Activated CD4-positive, CD25-positive, alpha-beta regulatory T cell (primary cell): Measurements from ENCODE around the gene DHRS1.
"Not testable (repeated sequence)": the region's sequence is repeated elsewhere in the genome, so short reads cannot be mapped to it uniquely, and the experiment has no call there.

Experiments
- DNase-seq, 4 experiments: peaks; one replicate each; lab custom pipeline; 2025; lab: John Stamatoyannopoulos, UW

DHRS1 gene

DNA sequence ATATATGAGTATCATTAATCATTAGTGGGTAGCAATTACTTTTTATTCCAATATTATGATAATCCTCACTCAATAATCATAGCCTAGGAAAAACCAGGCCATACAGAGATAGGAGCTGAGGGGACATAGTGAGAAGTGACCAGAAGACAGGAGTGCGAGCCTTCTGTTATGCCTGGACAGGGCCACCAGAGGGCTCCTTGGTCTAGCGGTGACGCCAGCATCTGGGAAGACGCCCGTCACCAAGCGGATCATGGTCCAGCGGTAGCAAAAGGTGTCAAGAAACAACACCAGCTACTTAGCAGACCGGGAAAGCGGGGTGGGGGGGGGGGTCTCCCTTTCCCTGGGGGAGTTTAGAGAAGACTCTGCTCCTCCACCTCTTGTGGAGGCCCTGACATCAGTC lies 28.3 kb upstream of the DHRS1 start:
- DNase-seq = not testable (repeated sequence)

DNA sequence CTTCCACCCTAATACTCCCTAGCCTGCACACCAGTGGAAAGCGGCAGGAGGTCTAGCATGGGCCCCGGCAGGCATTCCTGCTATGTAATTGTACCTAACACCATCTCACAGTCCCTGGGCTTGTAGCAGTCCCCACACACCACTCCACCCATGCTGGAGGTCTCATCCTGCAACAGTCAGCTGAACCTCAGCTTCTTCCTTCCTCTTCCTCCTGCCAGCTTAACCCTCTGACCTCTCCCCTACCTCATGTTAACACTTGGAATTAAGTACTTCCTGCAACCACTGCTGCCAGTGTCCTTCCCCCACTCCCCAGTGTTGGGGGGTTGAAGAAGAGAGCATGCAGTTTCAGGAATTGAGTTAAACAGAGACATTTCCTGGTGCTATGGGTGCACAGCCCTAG lies 27.7 kb upstream of the DHRS1 start:
- DNase-seq = no peak

DNA sequence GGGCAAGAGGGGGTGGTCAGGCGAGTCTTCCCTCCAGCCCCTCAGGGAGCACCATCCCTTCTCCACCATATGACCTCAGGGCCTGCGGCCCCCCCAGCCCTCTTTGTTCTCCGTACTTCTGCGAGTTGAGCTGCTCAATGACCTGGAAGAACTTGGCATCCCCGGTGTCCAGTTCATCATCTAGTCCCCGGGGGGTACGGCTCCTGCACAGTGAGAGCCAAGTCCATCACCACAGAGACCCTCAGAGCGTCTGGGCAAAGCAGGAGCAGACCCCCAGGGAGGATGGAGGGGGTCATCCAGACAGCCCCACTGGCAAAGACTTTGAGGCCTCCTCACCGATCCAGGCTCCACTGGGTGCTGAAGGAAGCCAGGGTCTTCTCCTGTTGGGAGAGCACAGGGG lies 26.4 kb upstream of the DHRS1 start:
- no peak for DNase-seq

DNA sequence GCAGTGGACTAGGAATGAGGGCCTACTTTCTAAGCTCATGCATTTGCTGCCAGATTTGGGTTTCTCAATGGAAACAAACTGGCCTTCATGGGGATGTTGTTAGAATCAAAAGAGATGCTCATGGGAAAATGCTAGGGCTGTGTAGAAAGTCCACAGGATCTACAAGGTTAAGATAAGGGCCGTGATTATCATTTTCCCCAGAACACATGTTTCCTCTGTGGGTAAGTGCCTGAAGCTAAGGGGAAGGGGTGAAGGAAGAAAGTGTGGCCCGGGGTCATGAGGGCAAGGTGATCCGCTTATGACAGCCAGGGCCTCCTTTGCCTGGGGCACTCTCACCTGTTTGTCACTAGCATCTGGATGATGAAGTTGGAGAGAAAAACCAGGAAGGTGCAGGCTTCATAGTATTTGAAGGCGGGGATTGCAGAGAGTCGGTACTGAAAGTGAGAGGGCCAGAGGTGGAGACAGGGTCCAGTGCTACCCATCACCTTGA lies 25.5 kb upstream of the DHRS1 start:
- DNase-seq = no peak

DNA sequence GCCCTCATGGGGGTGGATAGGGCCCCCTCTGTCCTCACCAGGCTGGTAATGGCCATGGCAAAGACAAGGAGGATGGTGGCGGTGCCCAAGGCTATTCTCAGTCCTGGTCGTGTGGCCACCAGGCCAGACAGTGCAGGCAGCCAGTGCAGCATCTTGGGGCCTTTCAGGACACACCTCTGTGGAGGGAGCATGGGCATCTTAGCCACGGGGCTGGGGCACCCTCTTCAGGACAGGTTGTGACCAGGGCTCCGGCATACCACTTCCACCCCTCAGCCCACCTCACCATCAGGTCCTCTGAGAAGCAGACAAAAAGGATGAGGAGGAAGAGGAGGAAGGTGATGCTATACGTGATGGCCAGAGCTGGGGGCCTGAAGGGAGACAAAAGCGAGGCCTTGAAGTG lies 24.4 kb upstream of the DHRS1 start:
- no peak for DNase-seq

DNA sequence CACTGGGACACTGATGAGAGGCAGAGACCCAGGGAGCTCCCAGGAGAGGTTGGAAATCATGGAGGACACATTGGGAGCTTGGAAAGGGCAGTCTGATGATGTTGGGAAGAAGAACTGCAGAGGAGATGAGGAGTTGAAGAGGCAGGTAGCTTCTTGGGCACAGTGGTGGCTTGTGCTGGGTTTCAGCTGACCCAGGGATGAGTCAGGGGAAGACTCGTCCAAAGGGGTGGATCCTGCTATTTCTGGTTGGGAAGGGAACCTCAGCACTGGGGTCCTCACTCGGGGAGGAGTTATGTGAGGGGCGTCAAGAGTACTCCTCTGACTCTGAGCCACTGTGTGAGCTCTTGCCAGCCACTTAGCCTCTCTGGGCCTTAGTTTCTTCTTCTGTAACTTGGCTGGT lies 23.8 kb upstream of the DHRS1 start:
- no peak for DNase-seq

DNA sequence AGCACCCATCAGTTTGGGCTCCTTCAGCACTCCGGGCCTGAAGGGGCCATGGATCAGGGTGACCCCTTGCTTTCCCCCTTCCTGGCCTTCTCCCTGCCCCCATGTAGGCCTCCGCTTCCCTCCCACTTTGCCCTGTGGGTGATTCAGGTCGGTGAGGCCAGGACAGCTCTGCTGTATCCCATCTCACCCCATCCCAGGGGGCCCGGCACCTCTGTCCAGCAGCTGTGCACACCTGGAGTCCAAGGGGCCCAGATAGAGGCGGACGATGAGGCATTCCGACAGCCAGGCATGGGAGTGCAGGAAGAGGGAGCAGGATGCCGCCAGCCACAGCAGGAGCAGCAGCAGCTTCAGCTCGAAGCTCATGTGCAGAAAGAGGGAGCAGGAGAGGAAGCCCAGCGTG lies 23.1 kb upstream of the DHRS1 start:
- no peak for DNase-seq

DNA sequence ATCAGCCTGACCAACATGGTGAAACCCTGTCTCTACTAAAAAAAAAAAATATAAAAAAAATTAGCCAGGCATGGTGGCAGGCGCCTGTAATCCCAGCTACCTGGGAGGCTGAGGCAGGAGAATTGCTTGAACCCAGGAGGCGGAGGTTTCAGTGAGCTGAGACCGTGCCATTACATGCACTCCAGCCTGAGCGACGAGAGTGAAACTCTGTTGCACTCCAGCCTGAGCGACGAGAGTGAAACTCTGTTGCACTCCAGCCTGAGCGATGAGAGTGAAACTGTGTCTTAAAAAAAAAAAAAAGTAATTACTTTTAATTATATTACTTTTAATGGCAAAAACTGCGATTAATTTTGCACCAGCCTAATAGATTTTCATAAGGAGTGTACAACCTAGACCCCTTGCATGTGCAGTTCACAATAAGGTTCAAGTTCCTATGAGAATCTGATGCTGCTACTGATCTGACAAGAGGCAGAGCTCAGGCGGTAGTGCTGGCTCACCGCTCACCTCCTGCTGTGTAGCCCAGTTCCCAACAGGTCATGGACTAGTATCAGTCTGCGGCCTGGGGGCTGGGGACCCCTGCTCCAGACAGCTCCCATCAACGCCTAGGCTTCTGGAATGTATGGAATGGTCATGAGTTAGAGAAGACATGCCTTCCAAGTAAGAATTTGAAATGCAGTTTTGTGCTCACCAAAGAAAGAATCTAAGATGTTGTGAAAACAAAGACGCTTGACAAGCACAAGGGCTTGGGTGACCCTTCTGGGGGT lies 21.8 kb upstream of the DHRS1 start:
- no peak for DNase-seq

DNA sequence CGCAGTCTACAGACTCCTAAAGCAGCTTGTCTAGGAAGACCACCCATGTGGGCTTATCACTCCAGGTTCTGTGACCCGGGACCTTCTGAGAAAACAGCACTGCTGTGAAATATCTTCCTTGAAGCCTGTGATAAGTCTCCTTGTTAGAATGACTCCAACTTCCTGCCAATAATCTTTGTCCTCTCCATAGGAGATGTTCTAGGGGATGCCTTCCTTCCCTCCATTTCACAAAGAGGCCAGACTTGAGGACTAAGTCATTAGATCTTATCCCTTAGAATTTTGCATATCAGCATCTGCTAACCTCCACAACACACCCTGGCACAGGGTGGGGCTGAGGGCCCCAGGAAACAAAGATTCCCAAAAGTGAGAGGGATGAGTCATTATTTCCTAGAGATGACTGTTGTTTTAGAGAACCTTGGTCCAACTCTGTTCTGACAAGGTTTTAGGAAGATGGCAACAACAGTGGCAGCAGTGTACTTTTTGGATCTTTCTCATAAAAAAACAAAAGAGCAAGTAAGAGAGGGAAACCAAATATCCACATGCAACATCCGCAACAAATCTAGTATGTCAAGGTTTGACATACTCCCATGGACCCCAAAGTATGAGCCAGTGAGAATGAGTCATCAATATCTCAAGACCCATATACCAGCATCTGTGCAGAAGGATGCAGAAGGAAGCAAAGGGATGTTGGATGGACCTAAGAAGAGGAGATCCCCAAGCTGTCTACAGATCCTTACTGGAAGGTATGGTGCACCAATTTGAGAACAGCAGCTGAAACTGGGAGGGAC lies 17.8 kb upstream of the DHRS1 start:
- no peak for DNase-seq

DNA sequence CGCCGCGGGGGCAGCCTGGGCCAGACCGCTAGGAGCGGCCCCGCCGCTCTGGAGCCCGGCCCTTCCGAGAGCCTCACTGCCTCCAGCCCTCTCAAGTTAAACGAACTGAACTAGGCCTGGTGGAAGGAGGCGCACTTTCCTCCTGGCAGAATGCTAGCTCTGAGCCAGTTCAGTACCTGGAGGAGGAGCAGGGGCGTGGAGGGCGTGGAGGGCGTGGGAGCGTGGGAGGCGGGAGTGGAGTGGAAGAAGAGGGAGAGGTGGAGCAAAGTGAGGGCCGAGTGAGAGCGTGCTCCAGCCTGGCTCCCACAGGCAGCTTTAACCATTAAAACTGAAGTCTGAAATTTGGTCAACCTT lies 17.0 kb upstream of the DHRS1 start:
- no peak for DNase-seq

DNA sequence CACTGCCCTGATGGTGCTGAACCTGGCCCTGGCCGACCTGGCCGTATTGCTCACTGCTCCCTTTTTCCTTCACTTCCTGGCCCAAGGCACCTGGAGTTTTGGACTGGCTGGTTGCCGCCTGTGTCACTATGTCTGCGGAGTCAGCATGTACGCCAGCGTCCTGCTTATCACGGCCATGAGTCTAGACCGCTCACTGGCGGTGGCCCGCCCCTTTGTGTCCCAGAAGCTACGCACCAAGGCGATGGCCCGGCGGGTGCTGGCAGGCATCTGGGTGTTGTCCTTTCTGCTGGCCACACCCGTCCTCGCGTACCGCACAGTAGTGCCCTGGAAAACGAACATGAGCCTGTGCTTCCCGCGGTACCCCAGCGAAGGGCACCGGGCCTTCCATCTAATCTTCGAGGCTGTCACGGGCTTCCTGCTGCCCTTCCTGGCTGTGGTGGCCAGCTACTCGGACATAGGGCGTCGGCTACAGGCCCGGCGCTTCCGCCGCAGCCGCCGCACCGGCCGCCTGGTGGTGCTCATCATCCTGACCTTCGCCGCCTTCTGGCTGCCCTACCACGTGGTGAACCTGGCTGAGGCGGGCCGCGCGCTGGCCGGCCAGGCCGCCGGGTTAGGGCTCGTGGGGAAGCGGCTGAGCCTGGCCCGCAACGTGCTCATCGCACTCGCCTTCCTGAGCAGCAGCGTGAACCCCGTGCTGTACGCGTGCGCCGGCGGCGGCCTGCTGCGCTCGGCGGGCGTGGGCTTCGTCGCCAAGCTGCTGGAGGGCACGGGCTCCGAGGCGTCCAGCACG lies 16.4 kb upstream of the DHRS1 start:
- no peak for DNase-seq

DNA sequence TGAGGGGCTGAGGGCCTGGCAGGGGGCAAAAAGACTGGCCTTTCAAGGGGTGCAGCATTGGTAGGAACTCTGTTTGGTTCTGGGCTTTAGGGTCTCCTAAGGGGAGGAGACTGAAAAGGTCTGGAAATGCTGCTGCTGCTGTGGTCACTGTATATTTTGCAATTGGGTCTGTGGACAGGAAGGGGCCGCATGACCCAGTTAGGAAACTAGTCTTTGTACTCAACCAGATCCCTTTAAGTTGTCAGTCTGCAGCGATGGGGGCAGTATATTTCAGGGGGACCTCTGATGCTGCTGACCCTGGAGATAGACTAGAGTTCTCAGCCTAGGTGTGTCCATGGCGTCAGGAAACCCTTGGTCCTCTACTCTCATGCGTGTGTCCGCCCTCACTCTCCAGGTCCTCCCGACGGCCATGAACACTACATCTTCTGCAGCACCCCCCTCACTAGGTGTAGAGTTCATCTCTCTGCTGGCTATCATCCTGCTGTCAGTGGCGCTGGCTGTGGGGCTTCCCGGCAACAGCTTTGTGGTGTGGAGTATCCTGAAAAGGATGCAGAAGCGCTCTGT lies 15.7 kb upstream of the DHRS1 start:
- no peak for DNase-seq

DNA sequence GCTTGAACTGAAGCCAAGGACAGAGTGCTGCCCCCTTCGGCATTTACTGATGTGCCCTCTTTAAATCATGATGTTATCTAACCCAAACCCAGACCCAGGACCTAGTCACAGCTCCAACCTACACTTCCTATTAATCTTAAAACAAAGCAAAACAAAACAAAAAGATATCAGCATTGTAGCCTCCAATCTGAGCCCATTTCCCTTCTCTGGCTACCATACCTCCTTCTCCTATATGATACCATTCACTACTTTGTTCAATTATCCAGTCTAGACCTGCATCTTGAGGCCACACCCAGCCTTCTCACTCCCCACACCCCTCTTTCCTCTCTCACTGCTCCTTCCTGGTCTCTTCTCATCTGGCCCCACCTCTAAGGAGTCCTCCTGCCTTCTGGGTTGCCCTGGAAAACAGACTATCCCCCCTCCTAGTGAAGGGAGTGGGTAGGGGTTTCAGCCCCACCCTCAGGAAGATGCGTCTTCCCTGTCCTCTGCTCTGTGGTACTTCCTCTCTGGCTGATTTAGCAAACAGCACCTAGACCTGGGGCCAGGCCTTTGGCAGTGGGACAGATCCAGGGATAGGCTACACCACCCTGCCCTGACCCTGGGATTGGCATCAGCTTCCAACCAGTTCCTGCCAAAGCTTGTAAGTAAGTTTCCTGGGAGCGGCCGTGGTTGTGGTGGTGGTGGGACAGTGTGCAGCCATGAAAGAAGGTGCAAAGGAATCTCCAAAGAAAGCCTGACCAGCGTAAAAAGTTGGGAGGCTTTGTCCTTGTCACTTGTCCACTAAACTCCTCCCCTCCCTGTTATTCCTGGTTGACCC lies 15.0 kb upstream of the DHRS1 start:
- DNase-seq = no peak

DNA sequence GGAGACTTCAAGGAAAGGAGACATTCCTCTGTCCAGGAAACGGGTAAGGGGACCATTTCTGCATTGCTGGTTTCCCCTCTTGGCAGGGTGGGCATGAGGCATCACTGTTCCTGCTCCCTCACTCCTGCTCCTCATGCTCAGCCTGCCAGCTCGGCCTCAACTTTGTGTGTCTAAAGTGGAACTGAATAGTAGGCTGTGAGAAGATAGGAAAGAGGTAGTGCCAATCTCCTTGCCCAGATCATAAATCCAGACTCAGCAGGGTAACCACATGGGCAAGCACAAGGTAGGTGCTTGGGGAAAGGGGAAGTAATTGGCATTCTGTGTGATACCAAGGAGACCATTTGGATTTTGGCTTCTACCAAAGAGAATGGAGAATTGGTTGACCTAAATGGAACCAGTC lies 14.3 kb upstream of the DHRS1 start:
- no peak for DNase-seq

DNA sequence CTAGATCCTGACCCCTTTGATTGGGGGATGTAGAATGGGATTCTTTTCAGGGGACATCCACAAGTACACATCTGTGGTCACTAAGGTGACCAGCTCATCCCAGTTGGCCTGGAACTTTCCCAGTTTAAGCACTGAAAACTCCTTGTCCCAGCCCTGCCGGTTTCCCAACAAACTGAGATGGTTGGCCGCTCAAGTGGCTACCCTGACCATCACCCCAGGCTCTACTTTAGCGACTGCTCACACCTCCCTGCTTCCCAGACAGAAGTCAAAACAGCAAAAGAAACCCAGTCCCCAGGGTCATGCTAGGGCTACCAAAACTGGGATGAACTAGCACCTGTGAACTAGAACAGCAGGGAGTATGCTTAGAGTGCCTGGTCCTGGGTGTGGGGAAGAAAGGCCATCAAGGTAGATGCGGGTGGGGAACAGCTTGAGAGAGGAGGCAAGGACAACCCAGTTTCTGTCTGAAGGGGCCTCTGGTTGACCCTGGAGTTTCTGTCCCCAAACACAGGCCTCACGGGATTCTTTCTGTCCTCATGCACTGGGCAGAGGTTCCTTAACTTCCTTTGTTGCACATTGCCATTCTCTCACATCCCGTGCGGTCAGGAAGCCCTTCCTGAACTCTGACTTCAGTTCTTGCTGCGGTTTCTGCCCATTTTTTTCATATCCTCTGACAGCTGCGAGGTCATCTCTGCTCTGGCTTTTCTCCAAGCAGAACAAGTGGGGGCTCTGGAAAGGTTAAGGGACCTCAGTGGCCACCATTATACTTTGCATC lies 13.3 kb upstream of the DHRS1 start:
- DNase-seq = no peak

DNA sequence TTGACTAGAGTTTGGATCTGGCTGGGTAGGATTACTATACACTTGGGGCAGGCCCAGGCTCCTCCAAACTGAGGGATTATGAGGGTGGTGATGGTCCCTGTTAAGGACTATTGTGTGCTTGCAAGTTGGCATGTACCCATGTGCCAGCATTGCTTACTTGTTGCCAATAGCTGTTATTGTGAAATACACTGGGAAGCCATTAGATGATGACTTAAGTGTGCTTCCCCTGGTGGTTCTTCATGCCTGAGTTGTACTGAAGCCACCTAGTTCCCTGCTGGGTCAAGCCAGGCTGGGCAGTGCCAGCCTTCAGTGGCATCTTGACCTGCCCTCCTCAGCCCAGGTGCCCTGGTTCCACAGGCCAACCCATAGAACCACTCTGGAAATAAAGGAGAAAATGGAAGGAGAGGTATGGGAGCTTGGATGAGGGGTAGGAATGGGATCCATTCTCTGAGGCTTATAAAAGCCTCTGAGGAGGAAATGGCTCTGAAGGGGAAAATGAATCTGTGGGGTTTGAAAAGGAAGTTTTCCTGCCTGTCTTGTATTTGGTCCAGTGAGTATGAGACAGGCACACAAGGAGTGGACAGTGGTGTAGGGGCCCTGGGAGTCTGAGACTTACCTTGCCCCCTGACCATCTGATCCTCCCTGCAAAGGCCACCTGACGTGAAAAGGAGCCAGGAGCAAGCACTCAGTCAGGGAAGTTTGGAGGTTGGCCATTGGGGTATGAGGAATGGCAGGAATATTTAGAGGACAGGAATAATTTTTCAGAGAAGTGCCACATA lies 12.4 kb upstream of the DHRS1 start:
- no peak for DNase-seq

DNA sequence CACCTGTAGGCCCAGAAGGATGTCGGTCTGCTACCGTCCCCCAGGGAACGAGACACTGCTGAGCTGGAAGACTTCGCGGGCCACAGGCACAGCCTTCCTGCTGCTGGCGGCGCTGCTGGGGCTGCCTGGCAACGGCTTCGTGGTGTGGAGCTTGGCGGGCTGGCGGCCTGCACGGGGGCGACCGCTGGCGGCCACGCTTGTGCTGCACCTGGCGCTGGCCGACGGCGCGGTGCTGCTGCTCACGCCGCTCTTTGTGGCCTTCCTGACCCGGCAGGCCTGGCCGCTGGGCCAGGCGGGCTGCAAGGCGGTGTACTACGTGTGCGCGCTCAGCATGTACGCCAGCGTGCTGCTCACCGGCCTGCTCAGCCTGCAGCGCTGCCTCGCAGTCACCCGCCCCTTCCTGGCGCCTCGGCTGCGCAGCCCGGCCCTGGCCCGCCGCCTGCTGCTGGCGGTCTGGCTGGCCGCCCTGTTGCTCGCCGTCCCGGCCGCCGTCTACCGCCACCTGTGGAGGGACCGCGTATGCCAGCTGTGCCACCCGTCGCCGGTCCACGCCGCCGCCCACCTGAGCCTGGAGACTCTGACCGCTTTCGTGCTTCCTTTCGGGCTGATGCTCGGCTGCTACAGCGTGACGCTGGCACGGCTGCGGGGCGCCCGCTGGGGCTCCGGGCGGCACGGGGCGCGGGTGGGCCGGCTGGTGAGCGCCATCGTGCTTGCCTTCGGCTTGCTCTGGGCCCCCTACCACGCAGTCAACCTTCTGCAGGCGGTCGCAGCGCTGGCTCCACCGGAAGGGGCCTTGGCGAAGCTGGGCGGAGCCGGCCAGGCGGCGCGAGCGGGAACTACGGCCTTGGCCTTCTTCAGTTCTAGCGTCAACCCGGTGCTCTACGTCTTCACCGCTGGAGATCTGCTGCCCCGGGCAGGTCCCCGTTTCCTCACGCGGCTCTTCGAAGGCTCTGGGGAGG lies 11.3 kb upstream of the DHRS1 start, which contains the start of gene LTB4R:
LTB4R (plus strand) TSS at position 857 of the 959 bp plus-strand sequence. CDS start 4,150 bp downstream, outside the sequence.
- peak in 3 of 4 experiments; percentile 31 to 59 (median 53) for DNase-seq

DNA sequence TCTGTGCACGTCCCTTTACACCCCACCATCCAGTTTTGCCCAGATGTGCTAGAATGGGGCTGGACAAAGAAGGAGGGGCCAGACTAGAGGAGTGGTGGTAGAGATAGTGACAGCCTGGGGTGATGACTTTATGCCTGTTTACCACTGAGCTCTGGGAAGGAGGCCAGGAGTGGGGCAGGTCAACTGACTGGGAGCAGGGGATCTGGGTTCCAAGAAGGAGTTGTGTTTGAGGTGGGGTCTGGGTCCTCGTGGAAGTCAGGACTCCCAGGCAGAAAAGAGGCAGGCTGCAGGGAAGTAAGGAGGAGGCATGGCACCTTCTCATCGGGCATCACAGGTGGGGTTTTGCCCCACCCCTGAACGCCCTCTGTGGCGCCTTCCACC lies 10.7 kb upstream of the DHRS1 start:
- no peak for DNase-seq
